K562 (cell line): ENCODE data around the gene DIP2C. TPM values are rescaled to one million over a fixed set of nuclear protein-coding genes. Genes with fewer than 3 reads are reported as not detected.

Experiments used
- ATAC-seq: fragments of 200-7000 bp; cut with Tn5 transposase; 3 replicates; pipeline ENCODE4 v1.9.1; 2020; ENCODE audit warnings: moderate library complexity
- BruUV-seq: library from RNA; stranded (reverse); fragments of 400-500 nt; replicated peaks from 2 replicates; lab custom pipeline; 2021; lab: Mats Ljungman, UMichigan
- CTCF ChIA-PET: fragments of 300-600 bp; formaldehyde crosslinking; extraction: SDS; loops from one replicate; lab custom pipeline; 2021; ENCODE audit warnings: low intra/inter-chr PET ratio; lab: Yijun Ruan, JAX
- POLR2A ChIA-PET: fragments of 300-600, 350-650 bp; sonication (Branson Sonifier 250); formaldehyde crosslinking; extraction: SDS; loops from one replicate; lab custom pipeline; 2021; ENCODE audit warnings: antibody characterized with exemption, inconsistent platforms; lab: Yijun Ruan, JAX
- DNase-seq, 4 experiments: peaks; one replicate each; pipeline versions ENCODE4 v3.0.0 to v3.0.0-alpha.2; 2011 to 2018; ENCODE audit warnings: low spot score in 3 of 4, mixed read lengths in 3 of 4; ENCODE audit errors: extremely low read depth in 1 of 4
- FAIRE-seq: peaks from 2 replicates; lab custom pipeline; 2011; peaks lifted over from hg19 to GRCh38; lab: Jason Lieb, UNC
- H2AFZ ChIP-seq: 2 replicates; pipeline ENCODE4 v1.6.0; 2011; ENCODE audit warnings: low read depth, low read length, control low read depth, inconsistent platforms
- H3K27ac ChIP-seq: fragments of 200-600 bp; 3 replicates; pipeline ENCODE4 v1.8.0; 2011; ENCODE audit warnings: low read depth, mild to moderate bottlenecking, control low read depth, inconsistent platforms, low read length, moderate library complexity, mixed read lengths; ENCODE audit errors: extremely low read depth
- H3K27me3 ChIP-seq, 2 experiments: fragments of 300-600 bp in 1 of 2; 2 replicates in 1 of 2; 3 replicates in 1 of 2; pipeline versions ENCODE4 v1.6.0 to v1.8.0; 2011; ENCODE audit warnings: inconsistent platforms in 2 of 2, low read length in 2 of 2, mild to moderate bottlenecking in 1 of 2, mixed read lengths in 1 of 2, moderate library complexity in 1 of 2; ENCODE audit not compliant: control insufficient read depth in 2 of 2, insufficient read depth in 2 of 2
- H3K36me3 ChIP-seq: fragments of 300-600 bp; 3 replicates; pipeline ENCODE4 v1.8.0; 2011; ENCODE audit warnings: mild to moderate bottlenecking, low read length, inconsistent platforms; ENCODE audit not compliant: control insufficient read depth, insufficient read depth
- H3K4me1 ChIP-seq, 2 experiments: fragments of 200-600 bp in 1 of 2; replicated peaks in 1 of 2; 2 replicates in 1 of 2; 3 replicates in 1 of 2; pipeline versions ENCODE4 v1.5.1 to v1.8.0; 2011; ENCODE audit warnings: inconsistent platforms in 2 of 2, low read length in 2 of 2, mild to moderate bottlenecking in 1 of 2, mixed read lengths in 1 of 2, moderate library complexity in 1 of 2; ENCODE audit not compliant: control insufficient read depth in 2 of 2, insufficient read depth in 2 of 2
- H3K4me2 ChIP-seq: 2 replicates; pipeline ENCODE4 v1.6.1; 2011; ENCODE audit warnings: low read length, control low read depth, inconsistent platforms, mixed read lengths; ENCODE audit not compliant: insufficient read depth
- H3K4me3 ChIP-seq: fragments of 200-600 bp; sonication (generic), shearing (Covaris generic); 2 replicates; pipeline ENCODE4 v1.5.1; 2016; ENCODE audit warnings: control low read depth, inconsistent platforms
- H3K79me2 ChIP-seq: fragments of 200-600 bp; 3 replicates; pipeline ENCODE4 v1.8.0; 2011; ENCODE audit warnings: low read length, inconsistent platforms; ENCODE audit not compliant: control insufficient read depth, insufficient read depth
- H3K9ac ChIP-seq, 2 experiments: 2 replicates each; pipeline versions ENCODE4 v1.6.0 to v1.6.1; 2011; ENCODE audit warnings: low read depth in 2 of 2, low read length in 2 of 2, control low read depth in 1 of 2, inconsistent platforms in 1 of 2, mild to moderate bottlenecking in 1 of 2, mixed read lengths in 1 of 2; ENCODE audit not compliant: insufficient read depth in 1 of 2
- H3K9me1 ChIP-seq: one replicate; pipeline ENCODE4 v1.6.0; 2011; ENCODE audit warnings: inconsistent platforms, mild to moderate bottlenecking, low read length, moderate library complexity; ENCODE audit not compliant: control insufficient read depth, insufficient read depth
- H3K9me3 ChIP-seq: replicated peaks from 2 replicates; pipeline ENCODE4 v1.5.1; 2011; ENCODE audit warnings: low read depth, low read length, inconsistent platforms; ENCODE audit not compliant: control insufficient read depth, insufficient read depth
- H4K20me1 ChIP-seq: replicated peaks from 2 replicates; pipeline ENCODE4 v1.6.1; 2011; ENCODE audit warnings: low read length, inconsistent platforms, mixed read lengths; ENCODE audit not compliant: control insufficient read depth, insufficient read depth
- CC2D1A ChIP-seq: fragments of 450-650 bp; IDR thresholded peaks from 2 replicates; pipeline ENCODE4 v1.6.1; 2017; ENCODE audit warnings: mild to moderate bottlenecking
- COPS2 ChIP-seq: fragments of 450-650 bp; conservative IDR thresholded peaks from 2 replicates; pipeline ENCODE4 v1.6.1; 2016; ENCODE audit warnings: mild to moderate bottlenecking, moderate library complexity
- ESRRA ChIP-seq: fragments of 450-650 bp; IDR thresholded peaks from 2 replicates; pipeline ENCODE4 v1.6.1; 2014; ENCODE audit warnings: low read depth, mild to moderate bottlenecking, moderate library complexity, borderline replicate concordance
- KLF16 ChIP-seq: IDR thresholded peaks from 2 replicates; pipeline ENCODE4 v1.6.1; 2016; ENCODE audit warnings: antibody characterized with exemption
- MCM7 ChIP-seq, 2 experiments: fragments of 450-650 bp; IDR thresholded peaks; 2 replicates each; pipeline ENCODE4 v1.6.1; 2016 to 2018
- NFE2 ChIP-seq: IDR thresholded peaks from 2 replicates; pipeline ENCODE4 v1.6.1; 2014; ENCODE audit warnings: antibody characterized with exemption, low read depth
- STAT5B ChIP-seq: fragments of 250-450 bp; sonication (Bioruptor Pico); IDR thresholded peaks from 2 replicates; pipeline ENCODE4 v1.8.0; 2021; ENCODE audit warnings: mild to moderate bottlenecking, inconsistent platforms
- XRCC5 ChIP-seq: fragments of 200-400 bp; formaldehyde crosslinking; IDR thresholded peaks from 2 replicates; pipeline ENCODE4 v1.6.1; 2017; ENCODE audit warnings: low read depth, mild to moderate bottlenecking, low read length
- ZC3H11A ChIP-seq: IDR thresholded peaks from 2 replicates; pipeline ENCODE4 v1.6.1; 2012; ENCODE audit warnings: low read depth, low read length, improper control_type of control experiment
- ZNF3 ChIP-seq: fragments of 250-450 bp; sonication (Bioruptor Pico); IDR thresholded peaks from 2 replicates; pipeline ENCODE4 v1.5.0; 2021; ENCODE audit warnings: mild to moderate bottlenecking, moderate library complexity
- ZNF347 ChIP-seq: fragments of 450-650 bp; formaldehyde crosslinking; IDR thresholded peaks from 2 replicates; pipeline ENCODE4 v1.4.0; 2020; ENCODE audit warnings: low read depth, mild to moderate bottlenecking, moderate library complexity
- ZZZ3 ChIP-seq: fragments of 450-650 bp; IDR thresholded peaks from 2 replicates; pipeline ENCODE4 v1.6.1; 2016; ENCODE audit warnings: antibody characterized with exemption, mild to moderate bottlenecking, moderate library complexity
- WGBS: fragments of 100-300 bp; shearing (Covaris generic); methylation state at CpG from one replicate; pipeline ENCODE4 v1.1.6; 2016; ENCODE audit warnings: low coverage, mixed read lengths; ENCODE audit not compliant: insufficient coverage; ENCODE audit errors: missing lambda C conversion rate; 5-methylcytosine and 5-hydroxymethylcytosine counted together
- in situ Hi-C: fragments of 300-500 bp; cut with MboI; formaldehyde crosslinking; loops from 4 replicates; pipeline ENCODE4 v1.15.0; 2018; ENCODE audit warnings: inconsistent platforms, mixed read lengths
- intact Hi-C: fragments of 100-400 bp; cut with micrococcal nuclease; formaldehyde crosslinking; loops from 2 replicates; pipeline ENCODE4 v1.14.2; 2022
- polyA plus RNA-seq, 8 experiments: library from polyadenylated mRNA; depleted of rRNA in 4 of 8; stranded (reverse) in 5 of 8; unstranded in 3 of 8; fragments of >200 nt; fragmentation: Nextera tagmentation in 2 of 8; fragmentation: Illumina TruSeq in 1 of 8; extraction: Ambion mirVana in 2 of 8; extraction: Trizol in 1 of 8; gene quantifications; 2 replicates each; pipeline versions ENCODE4 v1.2.1 to v1.2.3, GENCODE V29; 2011 to 2014; ENCODE audit warnings: inconsistent platforms in 1 of 8, missing spikeins in 1 of 8
- total RNA-seq, 7 experiments: library from RNA; depleted of rRNA in 6 of 7; stranded (reverse); fragments of >200 nt in 6 of 7; fragmentation: Illumina TruSeq in 2 of 7; extraction: Trizol in 2 of 7; gene quantifications; 2 replicates each; pipeline versions ENCODE4 v1.2.1 to v1.2.3, GENCODE V29; 2011 to 2021; ENCODE audit warnings: low replicate concordance in 1 of 7
- TF ChIP-seq, protein P1 (sequence below): fragments of 450-650 bp; formaldehyde crosslinking; IDR thresholded peaks from 2 replicates; pipeline ENCODE4 v1.4.0; 2020; ENCODE audit warnings: mild to moderate bottlenecking, moderate library complexity
- TF ChIP-seq, protein P2 (sequence below): fragments of 450-650 bp; formaldehyde crosslinking; conservative IDR thresholded peaks from 2 replicates; pipeline ENCODE4 v1.4.0; 2022; ENCODE audit warnings: mild to moderate bottlenecking, missing genetic modification characterization

The DIP2C gene
- total and polyA plus RNA-seq, 9 of the 15 experiments (the other 6 are each of a cell fraction or from before 2014, with no cell fraction given), result 0.01 TPM; not detected in 8

DNA sequence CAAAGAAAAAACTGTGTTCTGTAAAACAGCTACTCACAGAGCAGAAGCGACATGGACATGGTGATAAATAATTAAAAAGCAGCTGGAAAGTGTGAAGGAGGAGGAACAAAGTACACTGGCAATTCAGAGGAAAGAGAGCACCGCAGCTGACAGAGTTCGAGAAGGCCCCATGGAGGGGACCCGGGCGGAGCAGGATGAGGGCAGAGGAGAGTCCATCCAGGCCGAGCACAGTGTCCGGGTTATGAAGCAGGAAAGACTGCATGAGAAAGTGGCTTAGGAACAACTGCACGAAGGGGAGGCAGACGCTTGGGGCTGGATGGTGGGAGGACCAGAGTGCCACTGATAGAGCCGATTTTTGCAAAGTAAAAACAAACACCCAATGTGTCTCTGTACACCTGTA lies 368.7 kb downstream of the DIP2C start:
- Histone ChIP-seq H3K9me3 (no peaks in the 10 kb centered on the region), H3K4me1 (no peaks in the 10 kb centered on the region), H4K20me1 (no peaks in the 10 kb centered on the region; the same call in 1 of the 2 replicates), H3K27ac (no peak overlapping the region), H3K9me1 (no peaks in the 10 kb centered on the region), H3K36me3 (no peaks in the 10 kb centered on the region), H3K9ac (no peak overlapping the region)
- in situ Hi-C loops (no loop called here), intact Hi-C loops (no loop called here)
- 2% methylated on average over 10 of the region's 10 CpGs for WGBS
- ATAC-seq (no peak), FAIRE-seq (no peak)
- CTCF ChIA-PET, result interaction anchor here (0.6 kb wide), 1 partner anchor 10 kb away, joined by 5 read pairs; no protein-coding TSS in a partner anchor
- BruUV-seq, result no TSS peak
- no peak for TF ChIP-seq COPS2
- TF ChIP-seq CC2D1A, result no peak
- no peak for TF ChIP-seq XRCC5
- no peak for TF ChIP-seq STAT5B (CRISPR knock-in tag)
- no peak for TF ChIP-seq ZNF347 (CRISPR knock-in tag)
- TF ChIP-seq, protein P1, sequence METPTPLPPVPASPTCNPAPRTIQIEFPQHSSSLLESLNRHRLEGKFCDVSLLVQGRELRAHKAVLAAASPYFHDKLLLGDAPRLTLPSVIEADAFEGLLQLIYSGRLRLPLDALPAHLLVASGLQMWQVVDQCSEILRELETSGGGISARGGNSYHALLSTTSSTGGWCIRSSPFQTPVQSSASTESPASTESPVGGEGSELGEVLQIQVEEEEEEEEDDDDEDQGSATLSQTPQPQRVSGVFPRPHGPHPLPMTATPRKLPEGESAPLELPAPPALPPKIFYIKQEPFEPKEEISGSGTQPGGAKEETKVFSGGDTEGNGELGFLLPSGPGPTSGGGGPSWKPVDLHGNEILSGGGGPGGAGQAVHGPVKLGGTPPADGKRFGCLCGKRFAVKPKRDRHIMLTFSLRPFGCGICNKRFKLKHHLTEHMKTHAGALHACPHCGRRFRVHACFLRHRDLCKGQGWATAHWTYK (CRISPR knock-in tag), result no peak
- no peak for TF ChIP-seq ZNF3
- TF ChIP-seq, protein P2, sequence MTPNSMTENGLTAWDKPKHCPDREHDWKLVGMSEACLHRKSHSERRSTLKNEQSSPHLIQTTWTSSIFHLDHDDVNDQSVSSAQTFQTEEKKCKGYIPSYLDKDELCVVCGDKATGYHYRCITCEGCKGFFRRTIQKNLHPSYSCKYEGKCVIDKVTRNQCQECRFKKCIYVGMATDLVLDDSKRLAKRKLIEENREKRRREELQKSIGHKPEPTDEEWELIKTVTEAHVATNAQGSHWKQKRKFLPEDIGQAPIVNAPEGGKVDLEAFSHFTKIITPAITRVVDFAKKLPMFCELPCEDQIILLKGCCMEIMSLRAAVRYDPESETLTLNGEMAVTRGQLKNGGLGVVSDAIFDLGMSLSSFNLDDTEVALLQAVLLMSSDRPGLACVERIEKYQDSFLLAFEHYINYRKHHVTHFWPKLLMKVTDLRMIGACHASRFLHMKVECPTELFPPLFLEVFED, result no peak
- no peak for TF ChIP-seq ZC3H11A
- TF ChIP-seq ESRRA, result no peak
- no peak for TF ChIP-seq KLF16
- no peak for TF ChIP-seq MCM7 (IDR thresholded peaks at IDR 0.05)
- TF ChIP-seq NFE2, result no peak
- no peak for TF ChIP-seq ZZZ3
- TF ChIP-seq, all 486 proteins: peak for 0
- POLR2A ChIA-PET, result no interaction called here
- Histone ChIP-seq H2AFZ (no peak overlapping the region), H3K4me2 (no peak overlapping the region), H3K27me3 (peaks cover 12 to 46% of the 10 kb centered on the region in 2 experiments; a peak in 4 of 5 replicates), H3K4me3 (no peak overlapping the region), H3K79me2 (no peaks in the 10 kb centered on the region)
- no peak for DNase-seq
